Activated CD4-positive, alpha-beta memory T cell treated with anti-CD3 and anti-CD28 coated beads, Interleukin-2, amount 10 ng/mL, durations not matched to agents 7 days and 5 days (primary cell): ENCODE data around the gene TIMP2. TPM values are rescaled to one million over a fixed set of nuclear protein-coding genes. Genes with fewer than 3 reads are reported as not detected.
"Not testable (repeated sequence)": the region's sequence is repeated elsewhere in the genome, so short reads cannot be mapped to it uniquely, and the experiment has no call there.

Experiments
- CTCF ChIA-PET: fragments of 350-600 bp; sonication (Branson Sonifier 250); formaldehyde crosslinking; loops from one replicate; lab custom pipeline; 2021; ENCODE audit warnings: antibody characterized with exemption, inconsistent platforms; lab: Charles Lee
- POLR2A ChIA-PET: fragments of 350-600 bp; sonication (Branson Sonifier 250); formaldehyde crosslinking; loops from one replicate; lab custom pipeline; 2021; ENCODE audit warnings: antibody characterized with exemption; lab: Charles Lee
- DNase-seq: peaks from one replicate; pipeline ENCODE4 v3.0.0-alpha.2; 2020
- H3K27ac Mint-ChIP-seq: one replicate; pipeline ENCODE4 v1.8.0; 2021; ENCODE audit warnings: mild to moderate bottlenecking, mixed read lengths
- H3K27me3 Mint-ChIP-seq: one replicate; pipeline ENCODE4 v1.8.0; 2021; ENCODE audit warnings: mixed read lengths
- H3K36me3 Mint-ChIP-seq: one replicate; pipeline ENCODE4 v1.8.0; 2021; ENCODE audit warnings: low read depth, mixed read lengths
- H3K4me1 Mint-ChIP-seq: one replicate; pipeline ENCODE4 v1.8.0; 2021; ENCODE audit warnings: mixed read lengths
- H3K4me3 Mint-ChIP-seq: one replicate; pipeline ENCODE4 v1.8.0; 2021; ENCODE audit warnings: mild to moderate bottlenecking, mixed read lengths
- H3K9me3 Mint-ChIP-seq: one replicate; pipeline ENCODE4 v1.8.0; 2021; ENCODE audit warnings: mixed read lengths
- total RNA-seq, 2 experiments: library from RNA; stranded (reverse); gene quantifications; one replicate each; pipeline ENCODE4 v1.2.3, GENCODE V29; 2021

Gene TIMP2
- total RNA-seq, 2 experiments from 2014 or later, result 3.3 TPM

- H3K4me3 Mint-ChIP-seq, result no peak overlapping the region
- H3K36me3 Mint-ChIP-seq, result no peaks in the 10 kb centered on the region
- CTCF ChIA-PET, result no interaction called here
- DNase-seq, result no peak
- H3K9me3 Mint-ChIP-seq, result no peaks in the 10 kb centered on the region
- POLR2A ChIA-PET, result no interaction called here
- peaks cover 29% of the 10 kb centered on the region for H3K4me1 Mint-ChIP-seq
- no peak overlapping the region for H3K27ac Mint-ChIP-seq
- H3K27me3 Mint-ChIP-seq, result peaks cover 12% of the 10 kb centered on the region
These were observed 40.1 kb downstream of the TIMP2 start for GRCh38 chr17:78884876-78885667.

GRCh38 chr17:78884148-78884825, 40.9 kb downstream of the TIMP2 start:
- Mint-ChIP-seq H3K4me3 (no peak overlapping the region), H3K9me3 (no peaks in the 10 kb centered on the region), H3K27ac (no peak overlapping the region), H3K27me3 (peaks cover 13% of the 10 kb centered on the region), H3K4me1 (peaks cover 28% of the 10 kb centered on the region), H3K36me3 (no peaks in the 10 kb centered on the region)
- POLR2A ChIA-PET, result no interaction called here
- CTCF ChIA-PET, result interaction anchor here (1.0 kb wide), 1 partner anchor 18 kb away, joined by 3 read pairs; no protein-coding TSS in a partner anchor
- DNase-seq, result no peak

- peaks cover 28% of the 10 kb centered on the region for H3K4me1 Mint-ChIP-seq
- ChIA-PET POLR2A (no interaction called here), CTCF (interaction anchor here (1.0 kb wide), 1 partner anchor 18 kb away, joined by 3 read pairs; no protein-coding TSS in a partner anchor)
- peaks cover 9% of the 10 kb centered on the region for H3K27me3 Mint-ChIP-seq
- no peak overlapping the region for H3K27ac Mint-ChIP-seq
- H3K4me3 Mint-ChIP-seq, result no peak overlapping the region
- DNase-seq, result no peak
- no peaks in the 10 kb centered on the region for H3K36me3 Mint-ChIP-seq
- no peaks in the 10 kb centered on the region for H3K9me3 Mint-ChIP-seq
These were observed 41.6 kb downstream of the TIMP2 start for GRCh38 chr17:78883533-78884131.

- Mint-ChIP-seq H3K27ac (no peak overlapping the region), H3K36me3 (no peaks in the 10 kb centered on the region), H3K9me3 (no peaks in the 10 kb centered on the region), H3K4me1 (peaks cover 29% of the 10 kb centered on the region), H3K27me3 (peaks cover 9% of the 10 kb centered on the region), H3K4me3 (no peak overlapping the region)
- no peak for DNase-seq
- POLR2A ChIA-PET, result no interaction called here
- CTCF ChIA-PET, result interaction anchor here (1.0 kb wide), 1 partner anchor 17 kb away, joined by 3 read pairs; no protein-coding TSS in a partner anchor
These were observed 42.1 kb downstream of the TIMP2 start for GRCh38 chr17:78883089-78883532.

- no peaks in the 10 kb centered on the region for H3K36me3 Mint-ChIP-seq
- ChIA-PET CTCF (no interaction called here), POLR2A (no interaction called here)
- H3K4me3 Mint-ChIP-seq, result no peak overlapping the region
- H3K27ac Mint-ChIP-seq, result no peak overlapping the region
- H3K9me3 Mint-ChIP-seq, result no peaks in the 10 kb centered on the region
- peaks cover 7% of the 10 kb centered on the region for H3K27me3 Mint-ChIP-seq
- peaks cover 26% of the 10 kb centered on the region for H3K4me1 Mint-ChIP-seq
- no peak for DNase-seq
These were observed 42.6 kb downstream of the TIMP2 start for GRCh38 chr17:78882540-78883088.

GRCh38 chr17:78879635-78880186, 45.5 kb downstream of the TIMP2 start:
- H3K9me3 Mint-ChIP-seq, result no peaks in the 10 kb centered on the region
- peak; percentile 21 for DNase-seq
- H3K27ac Mint-ChIP-seq, result no peak overlapping the region
- ChIA-PET POLR2A (no interaction called here), CTCF (interaction anchor here (1.0 kb wide), 1 partner anchor 13 kb away, joined by 4 read pairs; no protein-coding TSS in a partner anchor)
- H3K4me3 Mint-ChIP-seq, result peak overlapping the region; percentile 27
- peaks cover 18% of the 10 kb centered on the region for H3K27me3 Mint-ChIP-seq
- peaks cover 21% of the 10 kb centered on the region for H3K4me1 Mint-ChIP-seq
- H3K36me3 Mint-ChIP-seq, result no peaks in the 10 kb centered on the region

GRCh38 chr17:78878871-78879527, 46.2 kb downstream of the TIMP2 start:
- ChIA-PET CTCF (no interaction called here), POLR2A (no interaction called here)
- Mint-ChIP-seq H3K27ac (no peak overlapping the region), H3K9me3 (no peaks in the 10 kb centered on the region), H3K36me3 (no peaks in the 10 kb centered on the region), H3K4me1 (peaks cover 21% of the 10 kb centered on the region), H3K4me3 (no peak overlapping the region), H3K27me3 (peaks cover 18% of the 10 kb centered on the region)
- DNase-seq, result no peak

- DNase-seq, result no peak
- Mint-ChIP-seq H3K27ac (no peak overlapping the region), H3K27me3 (peaks cover 18% of the 10 kb centered on the region), H3K4me1 (peaks cover 21% of the 10 kb centered on the region), H3K36me3 (no peaks in the 10 kb centered on the region), H3K4me3 (no peak overlapping the region), H3K9me3 (no peaks in the 10 kb centered on the region)
- ChIA-PET CTCF (no interaction called here), POLR2A (no interaction called here)
These were observed 46.9 kb downstream of the TIMP2 start for GRCh38 chr17:78878261-78878660.

GRCh38 chr17:78876954-78877517, 48.2 kb downstream of the TIMP2 start:
- H3K27ac Mint-ChIP-seq, POLR2A ChIA-PET, DNase-seq, H3K9me3 Mint-ChIP-seq, H3K36me3 Mint-ChIP-seq, H3K4me3 Mint-ChIP-seq, CTCF ChIA-PET: not testable (repeated sequence)
- Mint-ChIP-seq H3K4me1 (peaks cover 17% of the 10 kb centered on the region), H3K27me3 (peaks cover 16% of the 10 kb centered on the region)

GRCh38 chr17:78876094-78876597, 49.0 kb downstream of the TIMP2 start:
- H3K27me3 Mint-ChIP-seq, result peaks cover 16% of the 10 kb centered on the region
- H3K4me3 Mint-ChIP-seq, result no peak overlapping the region
- no peaks in the 10 kb centered on the region for H3K36me3 Mint-ChIP-seq
- no peak overlapping the region for H3K27ac Mint-ChIP-seq
- ChIA-PET POLR2A (no interaction called here), CTCF (no interaction called here)
- DNase-seq, result no peak
- H3K9me3 Mint-ChIP-seq, result no peaks in the 10 kb centered on the region
- H3K4me1 Mint-ChIP-seq, result peaks cover 17% of the 10 kb centered on the region

GRCh38 chr17:78875363-78876093, 49.7 kb downstream of the TIMP2 start:
- H3K4me3 Mint-ChIP-seq, result no peak overlapping the region
- DNase-seq, result no peak
- no peaks in the 10 kb centered on the region for H3K9me3 Mint-ChIP-seq
- H3K27ac Mint-ChIP-seq, result no peak overlapping the region
- ChIA-PET CTCF (interaction anchor here (1.1 kb wide), 1 partner anchor 9 kb away, joined by 4 read pairs; no protein-coding TSS in a partner anchor), POLR2A (no interaction called here)
- peaks cover 16% of the 10 kb centered on the region for H3K27me3 Mint-ChIP-seq
- no peaks in the 10 kb centered on the region for H3K36me3 Mint-ChIP-seq
- peaks cover 17% of the 10 kb centered on the region for H3K4me1 Mint-ChIP-seq
